K562 (cell line): ENCODE results near the gene PRDM16. TPM values are rescaled to one million over a fixed set of nuclear protein-coding genes. Genes with fewer than 3 reads are reported as not detected.

Experiments
- BMI1 ChIP-seq: fragments of 150-350 bp; IDR thresholded peaks from 2 replicates; pipeline ENCODE4 v1.6.1; 2014; ENCODE audit warnings: low read length
- CC2D1A ChIP-seq: fragments of 450-650 bp; IDR thresholded peaks from 2 replicates; pipeline ENCODE4 v1.6.1; 2017; ENCODE audit warnings: mild to moderate bottlenecking
- CREM ChIP-seq: IDR thresholded peaks from 2 replicates; pipeline ENCODE4 v1.6.1; 2014; ENCODE audit warnings: antibody characterized with exemption, low read depth
- DLX4 ChIP-seq: fragments of 250-450 bp; sonication (Bioruptor Pico); IDR thresholded peaks from 2 replicates; pipeline ENCODE4 v1.6.1; 2021; ENCODE audit warnings: mild to moderate bottlenecking
- HINFP ChIP-seq: fragments of 450-650 bp; conservative IDR thresholded peaks from 2 replicates; pipeline ENCODE4 v1.6.1; 2016; ENCODE audit warnings: missing genetic modification characterization, low read depth, mild to moderate bottlenecking, control low read depth, missing compliant biosample characterization
- JUN ChIP-seq, 2 experiments: sonication (generic) in 1 of 2; formaldehyde crosslinking in 1 of 2; IDR thresholded peaks; 2 replicates each; pipeline versions ENCODE4 v1.6.1 to v1.8.0; 2012 to 2022; ENCODE audit warnings: borderline replicate concordance in 2 of 2, mild to moderate bottlenecking in 2 of 2, improper control_type of control experiment in 1 of 2, low read depth in 1 of 2, low read length in 1 of 2, missing genetic modification reagents in 1 of 2
- MBD1 ChIP-seq: fragments of 250-450 bp; sonication (Bioruptor Pico); IDR thresholded peaks from 2 replicates; pipeline ENCODE4 v1.8.0; 2022; ENCODE audit warnings: inconsistent platforms
- PHF20 ChIP-seq: fragments of 450-650 bp; IDR thresholded peaks from 2 replicates; pipeline ENCODE4 v1.6.1; 2018; ENCODE audit not compliant: partially characterized antibody
- RBM22 ChIP-seq: fragments of 200-400 bp; formaldehyde crosslinking; IDR thresholded peaks from 2 replicates; pipeline ENCODE4 v1.6.1; 2018; ENCODE audit warnings: low read length, low read depth; ENCODE audit not compliant: poor library complexity, severe bottlenecking
- RUNX1 ChIP-seq: sonication (generic); IDR thresholded peaks from 2 replicates; pipeline ENCODE4 v1.6.1; 2016; ENCODE audit warnings: antibody characterized with exemption, low read depth
- SPI1 ChIP-seq: IDR thresholded peaks from 2 replicates; pipeline ENCODE4 v1.6.1; 2011; ENCODE audit warnings: low read depth, low read length, control low read depth, borderline replicate concordance
- TCF7 ChIP-seq: sonication (generic); IDR thresholded peaks from 2 replicates; pipeline ENCODE4 v1.6.1; 2016; ENCODE audit warnings: antibody characterized with exemption, borderline replicate concordance
- TFAP4 ChIP-seq: sonication (generic); formaldehyde crosslinking; IDR thresholded peaks from 2 replicates; pipeline ENCODE4 v1.8.0; 2022; ENCODE audit warnings: missing genetic modification reagents, mild to moderate bottlenecking, moderate library complexity, borderline replicate concordance
- ZC3H11A ChIP-seq: IDR thresholded peaks from 2 replicates; pipeline ENCODE4 v1.6.1; 2012; ENCODE audit warnings: low read depth, low read length, improper control_type of control experiment
- ZKSCAN1 ChIP-seq: fragments of 150-350 bp; IDR thresholded peaks from 2 replicates; pipeline ENCODE4 v1.6.1; 2016; ENCODE audit warnings: low read depth, low read length
- ZNF395 ChIP-seq: fragments of 200-800 bp; sonication (Bioruptor generic); IDR thresholded peaks from 2 replicates; pipeline ENCODE4 v1.6.1; 2017; ENCODE audit warnings: missing genetic modification characterization, missing compliant biosample characterization
- ZNF551 ChIP-seq: fragments of 250-450 bp; sonication (Bioruptor Pico); IDR thresholded peaks from 2 replicates; pipeline ENCODE4 v1.5.0; 2021; ENCODE audit warnings: mild to moderate bottlenecking, moderate library complexity
- ZNF589 ChIP-seq: fragments of 200-800 bp; sonication (Bioruptor generic); IDR thresholded peaks from 2 replicates; pipeline ENCODE4 v1.6.1; 2016; ENCODE audit warnings: low read depth, missing genetic modification characterization, missing compliant biosample characterization
- ZNF699 ChIP-seq: fragments of 250-450 bp; sonication (Bioruptor Pico); IDR thresholded peaks from 2 replicates; pipeline ENCODE4 v1.8.0; 2021; ENCODE audit warnings: mild to moderate bottlenecking, moderate library complexity; ENCODE audit not compliant: insufficient replicate concordance
- ZNF740 ChIP-seq, 3 experiments: fragments of 200-800 bp in 1 of 3; sonication (Bioruptor generic) in 1 of 3; sonication (generic) in 1 of 3; formaldehyde crosslinking in 1 of 3; IDR thresholded peaks; 2 replicates each; pipeline versions ENCODE4 v1.6.1 to v1.8.0; 2016 to 2022; ENCODE audit warnings: mild to moderate bottlenecking in 2 of 3, missing compliant biosample characterization in 2 of 3, missing genetic modification characterization in 2 of 3, missing genetic modification reagents in 1 of 3
- polyA plus RNA-seq, 8 experiments: library from polyadenylated mRNA; depleted of rRNA in 4 of 8; stranded (reverse) in 5 of 8; unstranded in 3 of 8; fragments of >200 nt; fragmentation: Nextera tagmentation in 2 of 8; fragmentation: Illumina TruSeq in 1 of 8; extraction: Ambion mirVana in 2 of 8; extraction: Trizol in 1 of 8; gene quantifications; 2 replicates each; pipeline versions ENCODE4 v1.2.1 to v1.2.3, GENCODE V29; 2011 to 2014; ENCODE audit warnings: inconsistent platforms in 1 of 8, missing spikeins in 1 of 8
- total RNA-seq, 7 experiments: library from RNA; depleted of rRNA in 6 of 7; stranded (reverse); fragments of >200 nt in 6 of 7; fragmentation: Illumina TruSeq in 2 of 7; extraction: Trizol in 2 of 7; gene quantifications; 2 replicates each; pipeline versions ENCODE4 v1.2.1 to v1.2.3, GENCODE V29; 2011 to 2021; ENCODE audit warnings: low replicate concordance in 1 of 7

PRDM16 gene
- total and polyA plus RNA-seq, 9 of the 15 experiments (the other 6 are each of a cell fraction or from before 2014, with no cell fraction given): 0.10 to 0.27 TPM; not detected in 7

- TF ChIP-seq HINFP: no peak
- no peak for TF ChIP-seq DLX4
- TF ChIP-seq ZNF395 (CRISPR knock-in tag): no peak
- TF ChIP-seq RUNX1: no peak
- no peak for TF ChIP-seq ZNF699 (CRISPR knock-in tag)
- no peak for TF ChIP-seq JUN (IDR thresholded peaks at IDR 0.05; ENCODE audit: borderline replicate concordance, low read depth, low read length)
- TF ChIP-seq JUN (CRISPR knock-in tag; IDR thresholded peaks at IDR 0.05; ENCODE audit: borderline replicate concordance): no peak
- TF ChIP-seq MBD1 (CRISPR knock-in tag): no peak
- TF ChIP-seq TFAP4 (CRISPR knock-in tag): peak; percentile 53; the same call in 1 of the 2 replicates
- TF ChIP-seq ZC3H11A: no peak
- TF ChIP-seq ZNF740 (CRISPR knock-in tag; IDR thresholded peaks at IDR 0.05): no peak
- no peak for TF ChIP-seq ZNF740 (tag; IDR thresholded peaks at IDR 0.05)
- TF ChIP-seq BMI1: no peak
- 0 out of 2 replicates have a peak, but pooled peaks have one; percentile 24 for TF ChIP-seq ZKSCAN1
- no peak for TF ChIP-seq RBM22
- no peak for TF ChIP-seq PHF20
- TF ChIP-seq ZNF589 (CRISPR knock-in tag): no peak
- no peak for TF ChIP-seq TCF7
- TF ChIP-seq CC2D1A: peak; percentile 21; the same call in 1 of the 2 replicates
- peak; percentile 34; the same call in 1 of the 2 replicates for TF ChIP-seq SPI1
- no peak for TF ChIP-seq ZNF551
- peak; percentile 36; the same call in 1 of the 2 replicates for TF ChIP-seq CREM
These were observed 384.3 kb downstream of the PRDM16 start (continued) for GRCh38 chr1:3453203-3453761.
